Erythroblast (primary cell): ENCODE measurements around the gene LSM10.

ENCODE experiments used
- GATA1 ChIP-seq: IDR thresholded peaks from 2 replicates; pipeline ENCODE4 v1.6.1; 2011; ENCODE audit warnings: low read depth, mild to moderate bottlenecking, control low read depth, low read length, moderate library complexity
- POLR2A ChIP-seq: IDR thresholded peaks from 2 replicates; pipeline ENCODE4 v1.6.1; 2011; ENCODE audit warnings: mild to moderate bottlenecking, low read length

DNA sequence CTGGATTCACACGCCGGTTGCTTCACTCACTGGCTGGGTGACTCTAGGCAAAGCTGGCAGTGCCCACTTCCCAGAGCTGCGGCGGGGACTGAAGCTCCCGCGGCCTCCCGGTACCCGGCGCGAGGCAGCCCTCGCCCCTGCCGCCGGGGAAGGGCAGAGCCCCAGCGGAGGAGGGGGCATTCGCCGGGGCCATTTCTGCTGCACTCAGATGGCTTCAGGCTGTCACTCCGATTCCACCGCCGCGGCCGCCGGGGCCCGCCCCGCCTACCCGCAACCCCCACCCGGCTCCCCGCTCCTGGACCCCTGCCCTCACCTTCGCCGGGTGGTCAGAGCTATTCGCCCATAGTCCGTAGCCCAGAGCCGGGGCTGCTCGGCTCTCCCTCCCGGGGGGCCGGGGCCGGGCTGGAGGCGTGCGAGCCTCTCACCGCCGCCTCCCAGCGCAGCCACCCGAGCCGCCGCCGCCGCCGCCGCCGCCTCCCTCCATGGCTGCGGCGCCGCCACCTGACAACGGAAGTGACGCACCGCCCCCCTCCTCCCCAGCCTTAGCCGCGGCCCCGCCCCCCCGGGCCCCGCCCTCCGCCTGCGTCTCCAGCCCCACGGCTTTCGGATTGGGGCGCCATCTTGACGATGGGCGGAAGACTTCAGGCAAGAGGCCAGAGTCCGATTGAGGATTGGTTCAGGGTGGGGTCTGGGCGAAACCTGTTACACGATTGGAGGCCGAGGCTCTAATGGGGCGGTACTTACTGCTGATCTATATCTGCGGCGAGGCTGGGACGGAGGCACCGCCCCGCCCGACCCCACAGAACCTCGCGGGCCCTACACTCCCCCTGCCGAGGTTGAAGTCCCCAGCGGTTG lies 12.1 kb downstream of the LSM10 start, which contains the start of gene STK40:
- TF ChIP-seq POLR2A: no peak
- TF ChIP-seq GATA1: peak; percentile 76
